GM12874 (cell line): Measurements from ENCODE around the gene SYCP2L.

ENCODE experiments used
- CTCF ChIP-seq: IDR thresholded peaks from 2 replicates; pipeline ENCODE4 v1.5.1; 2011; ENCODE audit warnings: low read depth, mild to moderate bottlenecking, control low read depth, low read length, moderate library complexity; ENCODE audit not compliant: insufficient read depth

Gene SYCP2L

GRCh38 chr6:10951675-10952282 lies 64.9 kb downstream of the SYCP2L start:
- peak; percentile 39; the same call in 1 of the 2 replicates for TF ChIP-seq CTCF

GRCh38 chr6:10954590-10955010 lies 67.7 kb downstream of the SYCP2L start:
- TF ChIP-seq CTCF = peak; percentile 92

- TF ChIP-seq CTCF = no peak
These were observed 69.9 kb downstream of the SYCP2L start for GRCh38 chr6:10956776-10957175.

GRCh38 chr6:10957414-10957886 lies 70.6 kb downstream of the SYCP2L start:
- TF ChIP-seq CTCF = no peak

- TF ChIP-seq CTCF = no peak
These were observed 73.3 kb downstream of the SYCP2L start for GRCh38 chr6:10960171-10960570.

- TF ChIP-seq CTCF = no peak
These were observed 75.0 kb downstream of the SYCP2L start for GRCh38 chr6:10961837-10962236.

- no peak for TF ChIP-seq CTCF
These were observed 75.8 kb downstream of the SYCP2L start for GRCh38 chr6:10962673-10963072.
